ENCODE results near the gene TRIM5.
A peak's percentile ranks its signal among the peaks of the same experiment; 100 is the strongest.
"Not testable (repeated sequence)": the region's sequence is repeated elsewhere in the genome, so short reads cannot be mapped to it uniquely, and the experiment has no call there.

The TRIM5 gene

GRCh38 chr11:5688482-5688881, 3.6 kb upstream of the TRIM5 start:
- no peak for DNase-seq

- no peak for DNase-seq
Observed at GRCh38 chr11:5686426-5686825, 1.6 kb upstream of the TRIM5 start.

- DNase-seq: peak in 2 of 4 experiments; percentile 13 to 17
Observed at GRCh38 chr11:5684036-5684645, 733 bp downstream of the TRIM5 start.

GRCh38 chr11:5683620-5684019, 1.3 kb downstream of the TRIM5 start:
- DNase-seq: peak in 2 of 4 experiments; percentile 7 to 10

GRCh38 chr11:5682890-5683441, 1.9 kb downstream of the TRIM5 start:
- not testable (repeated sequence) for DNase-seq

- no peak for DNase-seq
Observed at GRCh38 chr11:5679811-5680210, 5.1 kb downstream of the TRIM5 start.

- DNase-seq: no peak
Observed at GRCh38 chr11:5674391-5674790, 10.5 kb downstream of the TRIM5 start.

- DNase-seq: no peak
Observed at GRCh38 chr11:5671831-5672230, 13.0 kb downstream of the TRIM5 start.

- DNase-seq: no peak
Observed at GRCh38 chr11:5666402-5666793, 18.5 kb downstream of the TRIM5 start.

- no peak for DNase-seq
Observed at GRCh38 chr11:5665746-5666401, 19.0 kb downstream of the TRIM5 start.

GRCh38 chr11:5665051-5665570, 19.8 kb downstream of the TRIM5 start:
- DNase-seq: no peak

GRCh38 chr11:5663511-5663910, 21.4 kb downstream of the TRIM5 start:
- no peak for DNase-seq

GRCh38 chr11:5658318-5658717, 26.6 kb downstream of the TRIM5 start:
- no peak for DNase-seq

GRCh38 chr11:5656956-5657355, 27.9 kb downstream of the TRIM5 start:
- DNase-seq: not testable (repeated sequence)

GRCh38 chr11:5655474-5655873, 29.4 kb downstream of the TRIM5 start:
- DNase-seq: no peak

- no peak for DNase-seq
Observed at GRCh38 chr11:5646139-5646538, 38.7 kb downstream of the TRIM5 start.

GRCh38 chr11:5643585-5643984, 41.3 kb downstream of the TRIM5 start:
- no peak for DNase-seq

GRCh38 chr11:5639953-5640352, 44.9 kb downstream of the TRIM5 start:
- DNase-seq: no peak

GRCh38 chr11:5631969-5632635, 52.8 kb downstream of the TRIM5 start:
- DNase-seq: peak; percentile 21 to 45 (median 32)

GRCh38 chr11:5631417-5631816, 53.5 kb downstream of the TRIM5 start:
- DNase-seq: peak; percentile 6 to 52 (median 42)

- DNase-seq: peak in 2 of 4 experiments; percentile 36 to 49
Observed at GRCh38 chr11:5626196-5626595, 58.7 kb downstream of the TRIM5 start.

GRCh38 chr11:5625281-5625680, 59.6 kb downstream of the TRIM5 start:
- DNase-seq: peak in 3 of 4 experiments; percentile 2 to 11 (median 3)
